A673 (cell line): Measurements from ENCODE around the gene ATP5F1D.

ENCODE experiments used
- CTCF ChIP-seq: fragments of 300-800, 200-600 bp; sonication (generic); conservative IDR thresholded peaks from 2 replicates; pipeline ENCODE4 v1.5.1; 2017; ENCODE audit warnings: low read depth, mild to moderate bottlenecking, antibody characterized with exemption, low read length, moderate library complexity, mixed read lengths
- EZH2 ChIP-seq: fragments of 200-600 bp; sonication (generic); IDR thresholded peaks from 2 replicates; pipeline ENCODE4 v1.6.1; 2017; ENCODE audit warnings: borderline replicate concordance, low read depth, mild to moderate bottlenecking, mixed read lengths, antibody characterized with exemption, low read length; ENCODE audit not compliant: poor library complexity, severe bottlenecking

DNA sequence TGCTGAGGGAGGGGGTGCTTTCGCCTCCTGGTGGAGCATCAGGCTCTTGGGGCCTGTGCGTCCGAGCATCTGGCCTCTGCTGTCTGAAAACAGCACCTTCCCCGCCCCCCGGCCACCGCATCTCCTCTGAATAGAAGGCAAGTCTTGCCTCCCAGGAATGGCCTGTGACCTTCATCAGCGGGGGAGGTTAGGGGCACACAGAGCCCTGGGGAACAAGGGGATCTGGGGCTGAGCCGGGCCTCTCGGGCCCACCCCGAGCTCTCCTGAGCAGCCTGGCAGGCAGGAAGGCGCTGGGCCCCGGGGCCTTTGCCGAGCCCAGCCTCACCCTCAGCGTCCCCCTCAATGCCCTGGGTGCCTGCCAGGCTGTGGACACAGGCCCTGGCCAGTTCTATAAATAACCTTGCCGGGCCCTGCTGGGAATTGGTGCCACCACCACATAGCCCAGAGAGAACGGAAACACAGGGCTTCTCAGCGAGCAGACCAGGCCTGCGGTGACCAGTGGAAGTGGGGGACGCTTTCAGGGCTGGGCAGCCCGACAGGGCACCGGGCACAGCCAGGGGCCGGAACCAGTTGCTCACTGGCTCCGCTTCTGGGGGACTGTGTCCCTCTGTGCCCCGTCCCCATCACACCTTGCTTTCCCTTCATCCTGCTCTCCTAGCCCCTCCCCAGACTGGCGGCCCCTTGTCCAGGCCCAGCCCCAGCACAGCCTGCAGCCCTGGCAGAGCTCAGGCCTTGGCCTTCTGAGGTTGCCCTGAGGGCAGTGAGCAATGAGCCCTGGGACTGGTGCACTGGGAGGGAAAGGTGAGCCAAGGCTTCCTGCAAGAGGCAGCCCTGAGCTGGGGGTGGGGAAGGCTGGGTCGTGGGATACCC is 26.5 kb upstream of the ATP5F1D start:
- TF ChIP-seq CTCF: no peak
- TF ChIP-seq EZH2: no peak
